ENCODE measurements around the gene RAB33A. TPM values are rescaled to one million over a fixed set of nuclear protein-coding genes. Genes with fewer than 3 reads are reported as not detected.

RAB33A gene
- not detected in 2 replicates for total RNA-seq (2014; rRNA removed; shearing (Covaris generic); ENCODE audit: low replicate concordance)

DNA sequence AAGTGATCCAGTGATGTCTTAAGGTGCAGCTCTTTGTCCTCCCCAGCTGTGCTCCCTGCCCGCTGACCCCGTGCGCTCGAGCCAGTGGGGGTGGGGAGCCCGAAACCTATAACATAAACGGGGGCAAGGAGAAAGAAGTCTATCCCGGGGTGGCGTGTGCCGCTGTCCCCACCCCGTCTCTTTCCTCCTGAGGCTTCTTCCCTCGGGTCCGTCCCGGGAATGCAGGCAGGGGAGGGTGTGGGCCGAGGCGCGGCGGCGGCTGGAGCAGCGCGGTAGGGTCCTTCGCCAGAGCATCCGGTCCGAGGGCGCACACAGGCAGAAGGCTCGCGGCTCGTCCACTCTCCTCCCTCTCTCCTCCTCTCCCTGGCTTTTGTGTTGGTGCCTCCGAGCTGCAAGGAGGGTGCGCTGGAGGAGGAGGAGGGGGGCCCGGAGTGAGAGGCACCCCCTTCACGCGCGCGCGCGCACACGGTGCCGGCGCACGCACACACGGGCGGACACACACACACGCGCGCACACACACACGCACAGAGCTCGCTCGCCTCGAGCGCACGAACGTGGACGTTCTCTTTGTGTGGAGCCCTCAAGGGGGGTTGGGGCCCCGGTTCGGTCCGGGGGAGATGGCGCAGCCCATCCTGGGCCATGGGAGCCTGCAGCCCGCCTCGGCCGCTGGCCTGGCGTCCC is at the start of gene RAB33A:
Gene RAB33A, plus strand, starts transcription at position 517 of the 681 bp plus-strand sequence. Its CDS starts 101 bp downstream, at position 618.
- Histone ChIP-seq H3K4me3 (peak within 1 kb of the TSS; percentile 32), H3K27me3 (no peaks in the 10 kb centered on the region), H3K9me3 (no peaks in the 10 kb centered on the region), H3K36me3 (no peaks in the 10 kb centered on the region)
- DNase-seq: no peak

DNA sequence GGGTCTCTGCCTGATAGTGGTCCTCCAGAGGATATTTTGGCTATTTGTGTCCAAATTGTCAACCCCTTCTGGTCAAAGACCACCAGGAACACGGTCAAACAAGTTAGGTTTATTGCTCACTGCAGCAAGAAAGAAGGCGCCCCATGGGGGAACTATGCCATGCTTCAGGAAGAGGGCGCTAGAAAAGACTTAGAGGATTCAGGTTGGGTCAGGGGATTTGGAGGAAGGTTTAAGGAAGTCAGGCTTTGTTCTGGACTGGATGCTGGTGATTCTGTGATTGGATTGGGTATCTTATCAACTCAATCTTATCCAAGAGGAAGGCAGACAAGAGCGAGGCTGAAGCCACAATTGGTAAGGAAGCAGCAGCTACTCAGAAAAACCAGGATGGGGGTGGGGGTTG is 47.2 kb upstream of the RAB33A start:
- H3K9me3 ChIP-seq: no peaks in the 10 kb centered on the region
- H3K36me3 ChIP-seq: no peaks in the 10 kb centered on the region
- no peak for DNase-seq
- H3K27me3 ChIP-seq: no peaks in the 10 kb centered on the region
- no peak overlapping the region for H3K4me3 ChIP-seq

- peak; percentile 77 for DNase-seq
- H3K27me3 ChIP-seq: no peaks in the 10 kb centered on the region
- H3K4me3 ChIP-seq: no peak overlapping the region
- H3K9me3 ChIP-seq: no peaks in the 10 kb centered on the region
- no peaks in the 10 kb centered on the region for H3K36me3 ChIP-seq
Measured at GRCh38 chrX:130125091-130125874, 46.5 kb upstream of the RAB33A start.

DNA sequence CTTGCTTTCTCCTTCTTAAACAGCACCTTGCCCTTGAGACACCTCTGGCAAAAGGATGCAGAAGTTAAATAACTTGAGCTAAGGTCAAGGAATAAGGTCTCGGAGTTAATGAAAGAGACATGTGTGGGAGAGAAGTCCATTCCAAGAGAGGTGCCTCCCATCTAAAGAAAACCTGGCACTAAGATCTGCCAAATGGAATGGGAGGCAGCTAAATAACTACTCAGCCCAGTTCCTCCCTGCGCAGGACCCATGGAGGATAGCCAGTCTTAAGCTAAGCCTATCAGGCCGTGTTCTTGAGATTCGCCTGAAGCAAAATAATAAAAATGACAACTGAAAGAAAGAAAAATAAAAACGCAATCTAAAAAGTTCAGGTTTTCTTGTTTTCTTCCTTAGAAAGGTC is 40.8 kb upstream of the RAB33A start:
- Histone ChIP-seq H3K4me3 (no peak overlapping the region), H3K27me3 (no peaks in the 10 kb centered on the region), H3K9me3 (no peaks in the 10 kb centered on the region), H3K36me3 (peaks cover 6% of the 10 kb centered on the region)
- no peak for DNase-seq

GRCh38 chrX:130136496-130136895 is 35.3 kb upstream of the RAB33A start:
- peaks cover 8% of the 10 kb centered on the region for H3K36me3 ChIP-seq
- H3K27me3 ChIP-seq: no peaks in the 10 kb centered on the region
- DNase-seq: no peak
- no peaks in the 10 kb centered on the region for H3K9me3 ChIP-seq
- H3K4me3 ChIP-seq: no peak overlapping the region

DNA sequence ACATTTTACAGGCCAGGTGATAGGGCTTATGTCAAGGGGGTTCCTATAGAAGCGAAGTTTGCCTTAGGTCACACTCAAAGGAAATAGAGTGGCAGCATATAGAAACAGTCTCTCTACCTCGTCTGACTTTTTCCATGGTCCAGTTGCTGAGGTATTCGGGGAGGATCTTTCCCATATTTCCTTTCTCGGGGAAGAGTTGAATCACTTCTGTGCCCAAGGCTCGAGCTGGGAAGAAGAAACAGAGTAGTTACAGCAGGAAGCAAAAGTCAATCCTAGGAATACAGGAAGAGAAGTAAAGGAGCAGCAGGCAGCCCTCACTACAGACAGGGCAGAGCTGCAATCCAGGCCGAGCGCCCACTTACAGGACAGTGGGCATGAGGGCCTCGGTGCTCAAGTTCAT is 34.8 kb upstream of the RAB33A start:
- peaks cover 8% of the 10 kb centered on the region for H3K36me3 ChIP-seq
- H3K27me3 ChIP-seq: no peaks in the 10 kb centered on the region
- H3K4me3 ChIP-seq: no peak overlapping the region
- DNase-seq: no peak
- no peaks in the 10 kb centered on the region for H3K9me3 ChIP-seq

GRCh38 chrX:130139474-130140201 is 32.1 kb upstream of the RAB33A start:
- peaks cover 6% of the 10 kb centered on the region for H3K36me3 ChIP-seq
- no peak overlapping the region for H3K4me3 ChIP-seq
- no peaks in the 10 kb centered on the region for H3K9me3 ChIP-seq
- no peaks in the 10 kb centered on the region for H3K27me3 ChIP-seq
- no peak for DNase-seq

DNA sequence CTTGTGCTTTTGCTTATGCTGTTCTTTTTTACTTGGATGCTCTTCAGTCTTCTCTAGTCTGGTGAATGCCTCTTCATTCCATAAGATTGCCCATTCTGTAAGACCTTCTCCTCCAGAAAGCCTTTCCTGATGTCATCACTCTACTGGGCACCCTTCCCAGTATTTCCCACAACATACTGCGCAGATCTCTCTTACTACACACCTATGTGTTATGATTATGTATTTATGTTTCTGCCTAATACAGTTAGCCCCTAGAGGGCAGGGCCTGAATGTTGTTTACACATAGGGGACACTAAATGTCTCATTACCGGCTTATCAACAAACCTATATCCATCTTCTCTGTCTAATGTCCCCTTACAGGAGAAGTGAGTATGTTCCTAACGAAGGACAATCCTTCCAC is 27.3 kb upstream of the RAB33A start:
- Histone ChIP-seq H3K27me3 (no peaks in the 10 kb centered on the region), H3K36me3 (peaks cover 7% of the 10 kb centered on the region), H3K9me3 (no peaks in the 10 kb centered on the region), H3K4me3 (no peak overlapping the region)
- DNase-seq: no peak

DNA sequence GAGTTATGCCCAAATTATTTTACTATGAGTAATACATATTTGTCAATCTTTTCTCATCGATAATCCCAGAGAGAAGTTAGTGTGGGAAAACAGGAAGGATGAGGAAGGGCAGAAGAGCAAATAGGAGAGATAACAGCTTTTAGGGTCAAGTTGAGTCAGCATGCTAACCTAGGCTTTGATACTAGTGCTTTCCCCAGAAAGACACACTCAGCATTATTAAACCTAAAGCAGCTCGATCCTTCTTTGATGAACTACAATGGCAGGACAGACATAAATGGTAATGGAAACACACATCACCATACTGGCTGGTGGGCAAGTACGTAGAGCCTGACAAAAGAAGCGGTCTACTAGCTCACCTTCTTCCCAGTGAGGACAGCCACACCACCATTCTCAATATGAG is 26.6 kb upstream of the RAB33A start:
- H3K4me3 ChIP-seq: no peak overlapping the region
- H3K27me3 ChIP-seq: no peaks in the 10 kb centered on the region
- no peak for DNase-seq
- peaks cover 7% of the 10 kb centered on the region for H3K36me3 ChIP-seq
- H3K9me3 ChIP-seq: no peaks in the 10 kb centered on the region

DNA sequence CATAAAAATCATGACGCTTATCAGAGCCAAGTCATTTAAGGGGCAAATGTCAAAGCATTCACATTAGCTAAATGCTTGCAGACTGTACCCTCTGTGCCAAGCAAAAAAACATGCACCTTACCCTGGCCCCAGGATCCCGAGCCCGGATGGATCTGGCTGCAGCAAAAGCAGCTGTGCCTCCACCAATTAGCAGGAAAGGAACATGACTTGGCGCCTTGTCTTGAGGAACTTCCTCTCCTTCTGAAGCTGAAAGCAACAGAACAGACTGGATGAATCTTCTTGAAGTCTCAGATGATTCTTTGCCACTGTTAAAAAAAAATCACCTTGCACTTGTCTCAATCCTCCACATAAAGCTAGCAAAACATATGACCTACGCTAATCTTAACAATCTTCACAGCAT is 24.1 kb upstream of the RAB33A start:
- no peaks in the 10 kb centered on the region for H3K9me3 ChIP-seq
- no peak overlapping the region for H3K4me3 ChIP-seq
- H3K36me3 ChIP-seq: peaks cover 7% of the 10 kb centered on the region
- DNase-seq: no peak
- no peaks in the 10 kb centered on the region for H3K27me3 ChIP-seq

DNA sequence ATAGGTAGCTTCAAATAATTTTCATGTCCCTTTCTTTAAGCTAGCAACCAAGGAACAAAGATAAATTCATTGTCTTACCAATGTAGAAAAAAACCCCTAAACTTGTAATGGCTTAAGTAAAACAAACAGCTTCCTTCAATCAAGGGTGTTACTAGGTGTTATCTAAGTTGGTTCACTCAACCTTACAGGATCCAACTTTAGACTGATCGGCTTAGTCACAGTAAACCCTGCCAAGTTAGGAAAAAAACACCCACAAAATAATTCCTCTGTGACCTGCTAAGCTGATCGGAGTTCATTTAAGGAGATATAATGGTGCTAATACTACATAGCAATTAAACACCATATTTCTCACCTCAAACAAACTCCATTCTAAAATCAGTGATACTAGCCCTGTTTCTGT is 16.2 kb upstream of the RAB33A start:
- no peaks in the 10 kb centered on the region for H3K9me3 ChIP-seq
- no peaks in the 10 kb centered on the region for H3K27me3 ChIP-seq
- DNase-seq: no peak

DNA sequence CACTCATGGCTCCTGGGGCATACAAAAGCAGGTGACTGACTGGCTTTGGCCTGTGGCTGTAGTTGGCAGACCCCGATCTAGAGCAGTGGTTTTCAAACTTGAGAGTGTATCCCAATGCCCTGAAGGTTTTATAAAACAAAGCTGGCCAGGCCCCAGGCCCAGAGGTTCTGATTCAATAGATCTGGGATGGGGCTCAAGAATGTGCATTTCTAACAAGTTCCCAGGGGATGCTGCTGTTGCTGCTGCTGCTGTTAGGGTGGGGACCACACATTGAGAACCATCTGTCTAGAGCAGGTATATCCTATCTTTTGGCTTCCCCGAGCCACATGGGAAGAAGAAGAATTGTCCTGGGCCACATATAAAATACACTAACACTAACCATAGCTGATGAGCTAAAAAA is 13.5 kb upstream of the RAB33A start:
- H3K27me3 ChIP-seq: no peaks in the 10 kb centered on the region
- no peaks in the 10 kb centered on the region for H3K9me3 ChIP-seq
- no peak for DNase-seq

More for the DNA sequence above, 16.2 kb upstream of the RAB33A start:
- H3K4me3 ChIP-seq: no peak overlapping the region
- H3K36me3 ChIP-seq: no peaks in the 10 kb centered on the region

DNA sequence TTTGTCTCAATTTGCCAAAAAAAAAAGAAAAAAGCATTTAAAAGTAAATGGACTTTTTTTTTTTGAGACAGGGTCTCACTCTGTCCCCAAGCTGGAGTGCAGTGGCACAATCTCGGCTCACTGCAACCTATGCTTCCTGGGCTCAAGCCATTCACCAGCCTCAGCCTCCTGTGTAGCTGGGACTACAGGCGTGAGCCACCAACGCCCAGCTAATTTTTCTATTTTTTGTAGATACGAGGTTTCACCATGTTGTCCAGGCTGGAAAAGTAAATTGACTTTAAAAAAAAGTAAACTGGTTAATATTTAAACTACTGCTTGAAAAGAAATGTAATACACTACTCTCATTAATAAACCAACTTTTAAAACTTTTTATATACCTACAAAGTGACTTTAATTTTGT is 12.0 kb upstream of the RAB33A start:
- H3K9me3 ChIP-seq: no peaks in the 10 kb centered on the region
- no peaks in the 10 kb centered on the region for H3K36me3 ChIP-seq
- no peak for DNase-seq
- no peak overlapping the region for H3K4me3 ChIP-seq
- no peaks in the 10 kb centered on the region for H3K27me3 ChIP-seq

More for the DNA sequence above, 13.5 kb upstream of the RAB33A start:
- H3K36me3 ChIP-seq: no peaks in the 10 kb centered on the region
- no peak overlapping the region for H3K4me3 ChIP-seq

- no peaks in the 10 kb centered on the region for H3K9me3 ChIP-seq
- no peaks in the 10 kb centered on the region for H3K27me3 ChIP-seq
- no peaks in the 10 kb centered on the region for H3K36me3 ChIP-seq
- no peak overlapping the region for H3K4me3 ChIP-seq
- no peak for DNase-seq
Measured at GRCh38 chrX:130162094-130162735, 9.5 kb upstream of the RAB33A start.

GRCh38 chrX:130163398-130163797 is 8.4 kb upstream of the RAB33A start:
- H3K4me3 ChIP-seq: no peak overlapping the region
- no peak for DNase-seq
- no peaks in the 10 kb centered on the region for H3K36me3 ChIP-seq
- no peaks in the 10 kb centered on the region for H3K9me3 ChIP-seq
- no peaks in the 10 kb centered on the region for H3K27me3 ChIP-seq

DNA sequence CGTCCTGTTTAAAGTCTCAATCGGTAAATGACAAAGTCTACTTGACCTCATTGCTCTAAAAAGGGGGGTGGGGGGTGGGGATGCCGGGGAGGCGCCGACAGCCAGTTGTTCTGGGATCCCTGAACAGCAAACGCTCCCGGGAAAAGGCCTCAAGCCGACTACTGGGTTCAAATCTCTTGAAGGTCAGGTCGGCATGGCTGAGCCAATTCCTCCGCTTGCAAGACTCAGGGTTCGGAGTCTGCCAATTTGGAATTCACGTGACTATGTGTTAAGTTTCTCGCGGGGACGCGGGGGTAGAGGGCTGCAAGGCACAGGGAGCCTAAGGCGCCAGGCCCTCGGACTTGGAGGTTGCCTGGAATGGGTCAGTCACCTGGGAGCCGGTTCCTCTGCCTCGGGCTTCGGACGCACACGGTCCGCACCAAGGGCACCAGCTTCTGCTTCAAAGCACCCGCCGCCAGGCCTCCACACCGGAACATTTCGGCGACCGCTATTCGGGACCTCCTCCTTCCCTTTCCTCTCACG is 6.5 kb upstream of the RAB33A start:
- no peak for DNase-seq
- Histone ChIP-seq H3K4me3 (peak overlapping the region; percentile 79), H3K36me3 (no peaks in the 10 kb centered on the region)

More for the DNA sequence above, 6.5 kb upstream of the RAB33A start:
- Histone ChIP-seq H3K27me3 (no peaks in the 10 kb centered on the region), H3K9me3 (no peaks in the 10 kb centered on the region)
